Activated effector memory CD4-positive, alpha-beta T cell treated with anti-CD3 and anti-CD28 coated beads, Interleukin-2, amount 50 U/mL, for 16 hours (primary cell): ENCODE data around the gene COL4A4.

Source experiments
- DNase-seq: peaks from one replicate; pipeline ENCODE4 v3.0.0-alpha.2; 2020

COL4A4 gene

DNA sequence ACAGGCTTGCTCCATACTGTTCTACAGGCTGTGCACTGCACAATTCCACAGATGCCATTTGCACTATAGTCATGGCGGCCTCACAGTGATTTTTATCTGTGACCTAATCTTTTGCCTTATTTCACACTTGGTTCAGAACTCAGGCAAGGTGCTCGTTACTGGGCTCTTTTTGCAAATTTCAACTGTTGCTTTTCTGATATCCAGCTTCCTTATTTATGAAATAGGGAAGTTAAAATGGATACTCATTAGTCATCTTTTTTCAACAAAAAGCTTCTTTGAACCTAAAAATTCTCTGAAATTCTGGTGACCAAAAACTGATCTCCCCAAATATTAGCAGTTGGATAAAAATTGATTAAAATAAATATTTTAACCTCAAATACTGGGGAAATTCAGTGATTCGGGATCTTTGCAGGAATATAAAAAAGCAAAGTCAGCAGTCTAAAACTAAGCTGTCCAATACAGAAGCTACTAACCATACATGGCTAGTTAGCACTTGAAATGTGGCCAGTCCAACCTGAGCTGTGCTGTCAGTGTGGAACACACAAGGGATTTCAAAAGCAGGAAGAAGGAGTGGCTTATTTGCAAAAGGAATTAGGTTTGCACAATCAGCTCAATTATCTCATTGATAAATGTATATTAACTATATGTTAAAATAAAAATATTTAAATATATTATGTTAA is 134.4 kb downstream of the COL4A4 start:
- no peak for DNase-seq

DNA sequence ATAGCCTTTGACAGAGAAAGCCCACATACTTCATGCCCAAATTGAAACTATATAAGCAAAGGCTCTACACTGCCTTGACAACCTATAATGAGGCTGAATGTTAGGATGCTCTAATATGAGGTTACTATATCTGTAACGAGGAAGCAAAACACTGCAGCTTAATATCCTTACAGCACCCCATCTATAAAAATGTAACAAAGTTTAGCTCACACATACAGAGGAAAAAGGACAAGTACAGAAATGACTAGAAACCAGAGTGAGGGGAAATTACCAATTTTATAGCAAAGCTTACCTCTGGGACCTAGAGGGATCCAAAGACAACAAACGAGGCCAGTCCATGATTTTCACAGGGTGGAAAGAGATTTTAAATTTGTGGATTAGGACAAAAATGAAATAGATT is 138.5 kb downstream of the COL4A4 start:
- no peak for DNase-seq

GRCh38 chr2:227022608-227023007 is 141.4 kb downstream of the COL4A4 start:
- no peak for DNase-seq

GRCh38 chr2:227020416-227020815 is 143.6 kb downstream of the COL4A4 start:
- no peak for DNase-seq

DNA sequence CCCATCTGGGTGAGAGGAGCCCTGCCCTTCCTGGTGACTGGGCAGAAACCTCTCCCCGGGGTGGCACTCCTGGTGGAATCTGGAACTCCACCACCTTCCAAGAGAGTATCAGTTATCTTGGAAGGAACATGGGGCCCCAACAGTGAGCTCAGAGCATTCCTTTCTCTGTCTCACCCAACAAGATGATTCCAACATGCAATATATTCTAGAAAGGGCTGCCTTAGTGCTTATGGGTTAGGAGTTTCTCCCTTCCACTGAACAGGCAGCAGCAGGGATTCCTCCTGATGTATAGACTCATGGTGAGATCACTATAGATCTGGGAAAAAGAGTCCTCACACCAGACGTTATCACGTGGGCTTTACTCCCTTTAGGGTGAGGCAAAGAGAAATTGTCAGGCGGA is 147.1 kb downstream of the COL4A4 start:
- DNase-seq, result no peak

- DNase-seq, result no peak
Measured at GRCh38 chr2:227013881-227014280, 150.1 kb downstream of the COL4A4 start.

GRCh38 chr2:227013330-227013729 is 150.7 kb downstream of the COL4A4 start:
- no peak for DNase-seq

- no peak for DNase-seq
Measured at GRCh38 chr2:227010433-227010832, 153.6 kb downstream of the COL4A4 start.

DNA sequence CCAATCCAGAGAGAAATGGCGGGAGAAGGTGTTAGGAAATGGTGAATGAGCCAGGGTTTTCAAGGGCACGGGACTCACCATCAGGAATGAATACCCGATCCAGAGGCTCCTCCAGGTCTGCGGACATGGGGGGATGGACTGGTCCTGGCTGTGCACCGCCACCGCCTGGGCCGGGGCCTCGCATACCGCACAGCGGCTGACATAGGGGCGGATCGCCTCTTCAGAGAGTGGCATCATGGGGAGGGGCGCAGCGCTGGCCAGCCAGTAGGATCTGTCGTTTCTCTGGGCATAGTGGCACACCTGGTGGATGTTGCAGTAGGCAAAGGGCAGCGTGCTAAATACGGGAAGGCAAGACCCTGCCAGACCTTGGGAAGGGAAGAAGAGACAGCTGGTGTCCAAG is 156.1 kb downstream of the COL4A4 start:
- no peak for DNase-seq

DNA sequence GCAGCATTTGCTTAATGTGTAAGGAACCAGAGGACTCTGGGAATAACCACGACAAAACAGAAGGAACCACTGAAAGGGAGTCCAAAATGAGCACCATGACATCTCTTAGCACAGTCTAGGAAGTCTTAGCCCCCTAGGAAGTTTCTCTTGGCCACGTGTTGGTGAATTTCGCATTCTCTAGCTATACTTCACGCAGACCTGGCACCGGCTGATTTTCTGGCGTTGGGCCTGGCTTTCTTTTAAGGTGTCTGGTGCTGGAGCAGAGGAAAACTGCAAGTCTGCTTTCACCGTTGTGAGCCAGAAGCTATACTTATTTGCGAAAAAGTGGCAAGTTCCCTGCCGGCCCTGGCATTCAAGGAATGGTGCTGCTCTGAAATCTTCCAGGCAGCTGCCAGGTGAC is 156.9 kb downstream of the COL4A4 start:
- DNase-seq, result no peak

DNA sequence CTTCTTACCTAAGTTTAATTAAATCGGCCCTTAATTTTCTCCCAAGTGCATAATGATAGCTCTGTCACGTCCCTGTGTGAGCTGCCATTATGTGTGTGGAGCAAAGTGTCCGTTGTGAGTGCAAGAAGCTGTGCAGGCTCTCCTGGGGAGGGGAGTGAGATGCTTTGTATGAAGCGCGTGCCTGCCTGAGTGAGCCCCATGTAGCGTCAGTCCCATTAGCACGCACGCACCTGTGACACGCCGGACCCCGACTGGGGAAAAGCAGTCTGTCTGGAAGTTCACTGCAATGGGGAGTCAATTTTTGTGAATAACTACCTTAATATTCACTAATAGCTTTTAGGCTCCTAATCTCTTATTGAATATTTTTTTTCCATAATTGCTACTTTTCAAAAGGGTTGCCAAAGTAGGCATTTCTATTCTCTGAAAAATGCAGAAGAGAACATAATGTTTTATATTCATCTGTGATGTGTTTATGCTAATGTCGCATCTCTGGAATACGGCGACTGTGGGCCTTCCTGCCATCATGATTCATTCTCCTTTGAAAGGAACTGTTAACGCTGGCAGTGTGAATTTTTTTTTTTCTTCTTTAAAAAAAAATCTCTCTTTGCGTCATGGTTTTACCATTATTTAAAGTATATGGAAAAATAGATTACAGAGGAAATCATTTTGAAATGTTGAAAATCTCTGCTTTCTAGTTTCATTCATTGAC is 157.7 kb downstream of the COL4A4 start:
- DNase-seq, result no peak

DNA sequence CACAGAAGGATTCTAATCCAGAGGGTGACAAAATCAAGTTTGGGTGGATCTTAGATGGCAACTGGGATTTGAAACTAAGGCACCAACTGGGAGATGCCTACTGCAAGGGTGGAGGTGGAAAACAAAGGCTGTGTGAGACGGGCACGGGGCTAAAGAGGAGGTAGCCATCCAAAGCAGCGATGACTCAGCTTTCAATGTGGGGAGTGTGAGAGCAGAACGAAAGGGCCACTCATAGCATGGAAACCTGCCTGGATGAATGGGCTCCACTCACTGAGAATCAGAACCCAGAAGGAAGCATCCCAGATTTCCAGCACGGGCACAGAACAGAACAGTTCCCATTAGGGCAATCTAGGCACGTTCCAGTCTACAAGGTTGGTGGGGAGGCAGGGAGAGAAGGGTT is 159.5 kb downstream of the COL4A4 start:
- DNase-seq, result no peak

- DNase-seq, result no peak
Measured at GRCh38 chr2:227000123-227000522, 163.9 kb downstream of the COL4A4 start.

DNA sequence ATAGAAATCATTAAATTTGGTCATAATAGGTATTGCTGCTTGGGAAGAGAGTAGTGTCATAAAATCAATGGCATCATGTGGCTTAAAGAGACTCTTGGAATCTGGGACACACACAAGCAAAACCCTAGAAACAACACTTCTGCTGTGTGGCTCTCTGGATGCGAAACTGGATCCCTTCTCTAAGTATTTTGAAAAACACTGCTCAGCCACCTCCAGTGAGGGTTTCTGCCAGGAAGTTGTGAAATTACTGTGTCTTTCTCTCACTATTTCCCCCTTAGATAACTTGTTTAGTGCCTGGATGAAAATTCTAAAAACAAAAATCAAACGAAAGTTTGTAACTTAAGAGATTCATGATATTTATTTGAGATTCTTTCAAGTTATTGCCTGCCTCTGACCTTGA is 164.3 kb downstream of the COL4A4 start:
- DNase-seq, result no peak

DNA sequence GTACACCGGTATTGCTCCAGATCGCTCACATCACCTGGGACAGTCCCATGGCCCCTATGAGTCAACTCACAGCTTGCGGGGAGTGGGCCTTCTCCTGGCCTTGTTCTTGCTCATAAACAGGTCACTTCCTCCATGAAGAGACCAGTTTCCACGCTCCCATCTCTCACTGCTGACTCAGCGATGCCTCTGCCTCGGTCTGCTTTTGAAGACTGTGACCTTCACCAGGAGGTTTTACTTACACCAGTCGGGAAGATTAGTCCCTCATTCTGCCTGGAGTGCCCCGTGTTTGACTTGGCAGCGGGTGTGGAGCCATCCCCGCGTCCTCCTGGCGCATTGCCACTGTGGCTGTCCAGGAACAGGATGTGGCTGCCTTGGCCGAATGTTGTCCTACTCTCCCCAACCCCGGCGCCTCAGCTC is 168.4 kb downstream of the COL4A4 start:
- DNase-seq, result peak; percentile 65

- DNase-seq, result no peak
Measured at GRCh38 chr2:226994775-226995174, 169.2 kb downstream of the COL4A4 start.

DNA sequence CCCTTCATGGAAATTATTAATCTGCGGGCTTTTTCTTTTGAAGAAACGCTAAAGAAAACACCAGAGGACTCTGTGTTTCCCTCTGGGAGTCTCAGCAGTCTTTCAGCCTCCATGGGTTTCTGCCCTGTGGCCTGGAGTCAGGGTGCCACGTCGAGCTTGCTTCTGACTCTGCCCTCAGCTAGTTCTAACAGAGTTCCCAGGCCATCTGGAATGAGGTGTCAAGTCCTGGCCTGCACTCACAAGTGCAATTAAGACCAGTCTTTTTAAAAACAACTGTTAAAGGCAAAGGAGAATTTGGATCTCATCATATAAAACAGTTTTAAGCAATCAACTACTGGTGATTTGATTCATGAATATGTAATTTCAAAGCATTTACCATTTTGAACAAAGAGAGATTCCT is 170.8 kb downstream of the COL4A4 start:
- no peak for DNase-seq

- DNase-seq, result no peak
Measured at GRCh38 chr2:226991663-226992062, 172.3 kb downstream of the COL4A4 start.

GRCh38 chr2:226985583-226985946 is 178.4 kb downstream of the COL4A4 start:
- no peak for DNase-seq

GRCh38 chr2:226984750-226985582 is 179.0 kb downstream of the COL4A4 start:
- no peak for DNase-seq

- no peak for DNase-seq
Measured at GRCh38 chr2:226983895-226984749, 179.9 kb downstream of the COL4A4 start.

DNA sequence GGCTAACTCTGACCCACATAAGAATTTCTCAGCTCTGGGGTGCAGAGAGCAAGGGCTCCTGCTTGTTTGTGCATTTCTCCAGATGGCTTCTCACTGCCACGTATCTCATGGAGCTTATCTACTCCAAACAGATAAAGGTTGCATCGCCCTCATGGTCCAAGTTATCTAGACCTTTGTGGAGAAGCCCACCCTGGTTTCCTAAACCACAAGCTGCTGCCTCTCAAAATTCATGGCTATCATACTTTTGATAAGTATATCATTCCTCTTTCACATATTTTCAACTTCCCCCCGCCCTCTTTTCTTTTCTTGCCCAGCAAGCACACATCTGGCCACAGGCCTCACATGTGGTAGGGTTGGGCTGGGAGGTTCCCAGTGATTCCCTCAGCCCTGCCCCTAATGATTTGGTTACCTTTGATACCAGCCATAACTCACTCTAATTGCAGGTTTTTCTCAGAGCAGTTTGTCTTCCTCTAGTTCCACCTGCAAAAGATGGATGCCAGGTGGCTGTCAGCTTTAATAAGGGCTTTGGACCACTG is 182.1 kb downstream of the COL4A4 start:
- no peak for DNase-seq

GRCh38 chr2:226979004-226979403 is 185.0 kb downstream of the COL4A4 start:
- no peak for DNase-seq
